NCI-H128 (cell line): Measurements from ENCODE around the gene SP100.

Experiments
- DNase-seq: peaks from one replicate; lab custom pipeline; 2025; ENCODE audit not compliant: unreplicated experiment; lab: John Stamatoyannopoulos, UW

The SP100 gene

GRCh38 chr2:230537531-230537976 is 121.6 kb downstream of the SP100 start:
- DNase-seq: no peak

- DNase-seq: no peak
These were observed 124.3 kb downstream of the SP100 start for GRCh38 chr2:230540332-230540731.

GRCh38 chr2:230541934-230542380 is 126.0 kb downstream of the SP100 start:
- no peak for DNase-seq

GRCh38 chr2:230542751-230543150 is 126.8 kb downstream of the SP100 start:
- no peak for DNase-seq

GRCh38 chr2:230552181-230552580 is 136.2 kb downstream of the SP100 start:
- DNase-seq: no peak

- no peak for DNase-seq
These were observed 141.1 kb downstream of the SP100 start for GRCh38 chr2:230557065-230557464.

- no peak for DNase-seq
These were observed 149.1 kb downstream of the SP100 start for GRCh38 chr2:230564805-230565779.

GRCh38 chr2:230569298-230569697 is 153.3 kb downstream of the SP100 start:
- DNase-seq: no peak

- DNase-seq: no peak
These were observed 155.0 kb downstream of the SP100 start for GRCh38 chr2:230570987-230571386.

GRCh38 chr2:230575642-230576324 is 159.8 kb downstream of the SP100 start:
- no peak for DNase-seq

- no peak for DNase-seq
These were observed 161.1 kb downstream of the SP100 start for GRCh38 chr2:230577114-230577513.

- DNase-seq: no peak
These were observed 162.1 kb downstream of the SP100 start for GRCh38 chr2:230578106-230578505.

- DNase-seq: no peak
These were observed 166.9 kb downstream of the SP100 start for GRCh38 chr2:230582851-230583283.

GRCh38 chr2:230583581-230583980 is 167.6 kb downstream of the SP100 start:
- DNase-seq: no peak

GRCh38 chr2:230586328-230586982 is 170.5 kb downstream of the SP100 start:
- DNase-seq: no peak

GRCh38 chr2:230589025-230589424 is 173.0 kb downstream of the SP100 start:
- no peak for DNase-seq

- no peak for DNase-seq
These were observed 173.6 kb downstream of the SP100 start for GRCh38 chr2:230589497-230590015.

GRCh38 chr2:230590333-230590732 is 174.3 kb downstream of the SP100 start:
- DNase-seq: no peak

- DNase-seq: no peak
These were observed 175.8 kb downstream of the SP100 start for GRCh38 chr2:230591850-230592249.

GRCh38 chr2:230592775-230593174 is 176.8 kb downstream of the SP100 start:
- DNase-seq: no peak
